ENCODE measurements around the gene GSTM1.
"Not testable (repeated sequence)": the region's sequence is repeated elsewhere in the genome, so short reads cannot be mapped to it uniquely, and the experiment has no call there.

Gene GSTM1

GRCh38 chr1:109687109-109687508 lies 508 bp upstream of the GSTM1 start:
- in situ Hi-C loops (cut with HindIII; ENCODE audit: low pct_ligation_motif_present, low pct_unique_long_range_greater_than_20kb, low sequenced_read_pairs); DNase-seq: not testable (repeated sequence)

- in situ Hi-C loops (cut with HindIII; ENCODE audit: low pct_ligation_motif_present, low pct_unique_long_range_greater_than_20kb, low sequenced_read_pairs), result no loop called here
- no peak for DNase-seq
These were observed 2.3 kb downstream of the GSTM1 start for GRCh38 chr1:109689844-109690405.

GRCh38 chr1:109691759-109692158 lies 4.1 kb downstream of the GSTM1 start:
- in situ Hi-C loops (cut with HindIII; ENCODE audit: low pct_ligation_motif_present, low pct_unique_long_range_greater_than_20kb, low sequenced_read_pairs), result no loop called here
- no peak for DNase-seq

GRCh38 chr1:109694400-109694799 lies 6.8 kb downstream of the GSTM1 start:
- in situ Hi-C loops (cut with HindIII; ENCODE audit: low pct_ligation_motif_present, low pct_unique_long_range_greater_than_20kb, low sequenced_read_pairs); DNase-seq: not testable (repeated sequence)

- DNase-seq; in situ Hi-C loops (cut with HindIII; ENCODE audit: low pct_ligation_motif_present, low pct_unique_long_range_greater_than_20kb, low sequenced_read_pairs): not testable (repeated sequence)
These were observed 7.5 kb downstream of the GSTM1 start for GRCh38 chr1:109695138-109695537.

GRCh38 chr1:109697066-109697465 lies 9.4 kb downstream of the GSTM1 start:
- DNase-seq, result no peak
- in situ Hi-C loops (cut with HindIII; ENCODE audit: low pct_ligation_motif_present, low pct_unique_long_range_greater_than_20kb, low sequenced_read_pairs), result no loop called here

GRCh38 chr1:109697861-109698260 lies 10.2 kb downstream of the GSTM1 start:
- DNase-seq; in situ Hi-C loops (cut with HindIII; ENCODE audit: low pct_ligation_motif_present, low pct_unique_long_range_greater_than_20kb, low sequenced_read_pairs): not testable (repeated sequence)

- DNase-seq, result not testable (repeated sequence)
These were observed 15.3 kb downstream of the GSTM1 start for GRCh38 chr1:109702940-109703339.

GRCh38 chr1:109704173-109704572 lies 16.6 kb downstream of the GSTM1 start:
- DNase-seq, result peak; percentile 43
- in situ Hi-C loops (cut with HindIII; ENCODE audit: low pct_ligation_motif_present, low pct_unique_long_range_greater_than_20kb, low sequenced_read_pairs), result no loop called here

More at GRCh38 chr1:109702940-109703339, 15.3 kb downstream of the GSTM1 start:
- in situ Hi-C loops (cut with HindIII; ENCODE audit: low pct_ligation_motif_present, low pct_unique_long_range_greater_than_20kb, low sequenced_read_pairs), result not testable (repeated sequence)

GRCh38 chr1:109705411-109705810 lies 17.8 kb downstream of the GSTM1 start:
- in situ Hi-C loops (cut with HindIII; ENCODE audit: low pct_ligation_motif_present, low pct_unique_long_range_greater_than_20kb, low sequenced_read_pairs), result no loop called here
- DNase-seq, result no peak

- DNase-seq; in situ Hi-C loops (cut with HindIII; ENCODE audit: low pct_ligation_motif_present, low pct_unique_long_range_greater_than_20kb, low sequenced_read_pairs): not testable (repeated sequence)
These were observed 21.3 kb downstream of the GSTM1 start for GRCh38 chr1:109708949-109709348.

GRCh38 chr1:109709822-109710221 lies 22.2 kb downstream of the GSTM1 start:
- in situ Hi-C loops (cut with HindIII; ENCODE audit: low pct_ligation_motif_present, low pct_unique_long_range_greater_than_20kb, low sequenced_read_pairs); DNase-seq: not testable (repeated sequence)

GRCh38 chr1:109711593-109712320 lies 24.1 kb downstream of the GSTM1 start, which contains the start of gene GSTM5:
GSTM5 (plus strand) TSS chr1:109712251; CDS start chr1:109712313, 62 bp downstream.
- DNase-seq; in situ Hi-C loops (cut with HindIII; ENCODE audit: low pct_ligation_motif_present, low pct_unique_long_range_greater_than_20kb, low sequenced_read_pairs): not testable (repeated sequence)

- no peak for DNase-seq
These were observed 24.8 kb downstream of the GSTM1 start for GRCh38 chr1:109712321-109712864.

GRCh38 chr1:109713636-109714035 lies 26.0 kb downstream of the GSTM1 start:
- DNase-seq, result no peak

More at GRCh38 chr1:109712321-109712864, 24.8 kb downstream of the GSTM1 start:
- in situ Hi-C loops (cut with HindIII; ENCODE audit: low pct_ligation_motif_present, low pct_unique_long_range_greater_than_20kb, low sequenced_read_pairs), result no loop called here

GRCh38 chr1:109714661-109715372 lies 27.2 kb downstream of the GSTM1 start:
- no peak for DNase-seq
- in situ Hi-C loops (cut with HindIII; ENCODE audit: low pct_ligation_motif_present, low pct_unique_long_range_greater_than_20kb, low sequenced_read_pairs), result no loop called here

More at GRCh38 chr1:109713636-109714035, 26.0 kb downstream of the GSTM1 start:
- in situ Hi-C loops (cut with HindIII; ENCODE audit: low pct_ligation_motif_present, low pct_unique_long_range_greater_than_20kb, low sequenced_read_pairs), result no loop called here

GRCh38 chr1:109716121-109716520 lies 28.5 kb downstream of the GSTM1 start:
- in situ Hi-C loops (cut with HindIII; ENCODE audit: low pct_ligation_motif_present, low pct_unique_long_range_greater_than_20kb, low sequenced_read_pairs), result no loop called here
- no peak for DNase-seq

GRCh38 chr1:109716570-109717090 lies 29.0 kb downstream of the GSTM1 start:
- in situ Hi-C loops (cut with HindIII; ENCODE audit: low pct_ligation_motif_present, low pct_unique_long_range_greater_than_20kb, low sequenced_read_pairs), result no loop called here
- no peak for DNase-seq

GRCh38 chr1:109717729-109718128 lies 30.1 kb downstream of the GSTM1 start:
- DNase-seq, result no peak
- in situ Hi-C loops (cut with HindIII; ENCODE audit: low pct_ligation_motif_present, low pct_unique_long_range_greater_than_20kb, low sequenced_read_pairs), result no loop called here

Data from ACHN (cell line).